DND-41 (cell line): ENCODE measurements around the gene EHMT1.

Experiments used
- EZH2 ChIP-seq: IDR thresholded peaks from 3 replicates; pipeline ENCODE4 v1.6.1; 2012; ENCODE audit warnings: borderline replicate concordance, low read depth, mild to moderate bottlenecking, moderate library complexity, low read length, inconsistent platforms; ENCODE audit not compliant: severe bottlenecking
- TF ChIP-seq, protein P1 (sequence below): IDR thresholded peaks from 2 replicates; pipeline ENCODE4 v1.5.1; 2012; ENCODE audit warnings: borderline replicate concordance, low read length, moderate library complexity, mild to moderate bottlenecking; ENCODE audit not compliant: poor library complexity, severe bottlenecking; ENCODE audit errors: extremely low read depth

DNA sequence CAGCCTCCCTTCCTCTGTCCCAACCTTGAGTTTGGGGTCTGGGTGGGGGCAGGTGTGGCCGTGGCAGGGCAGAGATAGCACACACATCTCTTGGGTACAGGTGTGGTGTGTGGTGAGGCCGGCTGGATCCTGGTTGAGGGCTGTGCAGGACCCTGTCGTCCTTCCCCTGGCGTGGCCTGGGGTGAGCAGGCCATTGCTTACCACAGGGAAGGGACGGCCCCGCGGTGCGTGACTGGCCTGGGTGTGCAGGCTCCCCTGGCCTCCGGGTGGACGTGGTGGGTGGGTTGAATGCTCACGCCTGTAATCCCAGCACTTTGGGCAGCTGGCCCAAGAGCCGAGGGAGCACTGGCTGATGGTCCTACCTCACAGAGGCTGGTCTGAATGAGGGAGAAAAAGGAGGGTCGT is 12.1 kb upstream of the EHMT1 start:
- TF ChIP-seq, protein P1, sequence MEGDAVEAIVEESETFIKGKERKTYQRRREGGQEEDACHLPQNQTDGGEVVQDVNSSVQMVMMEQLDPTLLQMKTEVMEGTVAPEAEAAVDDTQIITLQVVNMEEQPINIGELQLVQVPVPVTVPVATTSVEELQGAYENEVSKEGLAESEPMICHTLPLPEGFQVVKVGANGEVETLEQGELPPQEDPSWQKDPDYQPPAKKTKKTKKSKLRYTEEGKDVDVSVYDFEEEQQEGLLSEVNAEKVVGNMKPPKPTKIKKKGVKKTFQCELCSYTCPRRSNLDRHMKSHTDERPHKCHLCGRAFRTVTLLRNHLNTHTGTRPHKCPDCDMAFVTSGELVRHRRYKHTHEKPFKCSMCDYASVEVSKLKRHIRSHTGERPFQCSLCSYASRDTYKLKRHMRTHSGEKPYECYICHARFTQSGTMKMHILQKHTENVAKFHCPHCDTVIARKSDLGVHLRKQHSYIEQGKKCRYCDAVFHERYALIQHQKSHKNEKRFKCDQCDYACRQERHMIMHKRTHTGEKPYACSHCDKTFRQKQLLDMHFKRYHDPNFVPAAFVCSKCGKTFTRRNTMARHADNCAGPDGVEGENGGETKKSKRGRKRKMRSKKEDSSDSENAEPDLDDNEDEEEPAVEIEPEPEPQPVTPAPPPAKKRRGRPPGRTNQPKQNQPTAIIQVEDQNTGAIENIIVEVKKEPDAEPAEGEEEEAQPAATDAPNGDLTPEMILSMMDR = no peak
- TF ChIP-seq EZH2 = no peak
